GM12864 (cell line): ENCODE results near the gene VPS13D.

Experiments used
- DNase-seq: peaks from one replicate; pipeline ENCODE4 v3.0.0-alpha.2; 2011; ENCODE audit warnings: low read depth
- H3K4me3 ChIP-seq: 2 replicates; pipeline ENCODE4 v1.5.1; 2011; ENCODE audit warnings: mild to moderate bottlenecking, low read depth, low read length, control low read depth
- CTCF ChIP-seq: IDR thresholded peaks from 2 replicates; pipeline ENCODE4 v1.5.1; 2011; ENCODE audit warnings: low read depth, mild to moderate bottlenecking, moderate library complexity, low read length, control low read depth, inconsistent platforms; ENCODE audit errors: missing control alignments

VPS13D gene, protein sequence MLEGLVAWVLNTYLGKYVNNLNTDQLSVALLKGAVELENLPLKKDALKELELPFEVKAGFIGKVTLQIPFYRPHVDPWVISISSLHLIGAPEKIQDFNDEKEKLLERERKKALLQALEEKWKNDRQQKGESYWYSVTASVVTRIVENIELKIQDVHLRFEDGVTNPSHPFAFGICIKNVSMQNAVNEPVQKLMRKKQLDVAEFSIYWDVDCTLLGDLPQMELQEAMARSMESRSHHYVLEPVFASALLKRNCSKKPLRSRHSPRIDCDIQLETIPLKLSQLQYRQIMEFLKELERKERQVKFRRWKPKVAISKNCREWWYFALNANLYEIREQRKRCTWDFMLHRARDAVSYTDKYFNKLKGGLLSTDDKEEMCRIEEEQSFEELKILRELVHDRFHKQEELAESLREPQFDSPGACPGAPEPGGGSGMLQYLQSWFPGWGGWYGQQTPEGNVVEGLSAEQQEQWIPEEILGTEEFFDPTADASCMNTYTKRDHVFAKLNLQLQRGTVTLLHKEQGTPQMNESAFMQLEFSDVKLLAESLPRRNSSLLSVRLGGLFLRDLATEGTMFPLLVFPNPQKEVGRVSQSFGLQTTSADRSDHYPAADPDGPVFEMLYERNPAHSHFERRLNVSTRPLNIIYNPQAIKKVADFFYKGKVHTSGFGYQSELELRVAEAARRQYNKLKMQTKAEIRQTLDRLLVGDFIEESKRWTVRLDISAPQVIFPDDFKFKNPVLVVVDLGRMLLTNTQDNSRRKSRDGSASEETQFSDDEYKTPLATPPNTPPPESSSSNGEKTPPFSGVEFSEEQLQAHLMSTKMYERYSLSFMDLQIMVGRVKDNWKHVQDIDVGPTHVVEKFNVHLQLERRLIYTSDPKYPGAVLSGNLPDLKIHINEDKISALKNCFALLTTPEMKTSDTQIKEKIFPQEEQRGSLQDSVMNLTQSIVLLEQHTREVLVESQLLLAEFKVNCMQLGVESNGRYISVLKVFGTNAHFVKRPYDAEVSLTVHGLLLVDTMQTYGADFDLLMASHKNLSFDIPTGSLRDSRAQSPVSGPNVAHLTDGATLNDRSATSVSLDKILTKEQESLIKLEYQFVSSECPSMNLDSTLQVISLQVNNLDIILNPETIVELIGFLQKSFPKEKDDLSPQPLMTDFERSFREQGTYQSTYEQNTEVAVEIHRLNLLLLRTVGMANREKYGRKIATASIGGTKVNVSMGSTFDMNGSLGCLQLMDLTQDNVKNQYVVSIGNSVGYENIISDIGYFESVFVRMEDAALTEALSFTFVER (N-terminal part only)

GRCh38 chr1:12229835-12230548, at the start of gene VPS13D:
Gene VPS13D, plus strand, starts transcription at chr1:12230030. Its CDS starts 4,237 bp downstream, at chr1:12234267.
- peak within 1 kb of the TSS; percentile 94 for H3K4me3 ChIP-seq
- peak; percentile 13 for DNase-seq
- peak; percentile 90 for TF ChIP-seq CTCF

DNA sequence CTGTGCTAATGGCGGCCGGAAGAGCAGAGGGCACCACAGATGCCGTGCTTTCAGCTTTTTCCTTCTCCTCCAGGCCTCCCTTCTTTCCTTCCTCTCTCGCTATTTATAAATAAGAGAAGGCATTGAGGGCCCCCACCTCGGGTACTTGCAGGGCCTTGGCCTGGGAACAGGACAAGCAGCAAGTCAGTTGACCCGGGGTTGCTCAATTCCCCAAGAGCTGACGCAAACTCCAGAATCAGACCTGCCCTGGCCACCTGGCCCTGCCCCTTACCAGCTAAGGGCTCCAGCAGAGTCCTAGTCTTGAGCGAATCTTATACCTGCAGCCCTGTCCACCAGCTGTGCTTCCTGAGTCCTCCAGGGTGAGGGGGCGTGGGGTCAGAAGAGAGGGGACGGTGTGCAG, 49.5 kb upstream of the VPS13D start:
- no peak for TF ChIP-seq CTCF
- DNase-seq, result no peak
- no peak overlapping the region for H3K4me3 ChIP-seq

GRCh38 chr1:12180903-12181302, 48.9 kb upstream of the VPS13D start:
- H3K4me3 ChIP-seq, result no peak overlapping the region
- no peak for DNase-seq
- TF ChIP-seq CTCF, result no peak

DNA sequence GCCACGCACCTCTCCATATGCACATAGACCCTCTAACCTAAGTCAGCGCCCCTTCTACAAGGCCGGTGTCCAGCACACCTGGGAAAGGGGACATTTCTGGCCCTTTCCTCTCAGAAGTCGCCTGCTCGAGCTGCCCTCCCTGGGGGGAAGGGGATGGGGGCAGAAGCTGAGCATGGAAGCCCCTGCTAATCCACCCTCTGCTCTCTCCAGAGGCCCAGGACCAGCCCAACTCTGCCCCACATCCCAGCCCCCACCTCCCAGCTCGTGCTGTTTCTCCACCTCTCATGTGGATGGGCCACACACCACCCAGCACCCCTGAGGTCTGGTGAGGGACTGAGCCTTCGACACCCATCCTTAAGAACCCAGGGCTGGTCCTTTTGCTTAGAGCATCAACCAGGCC, 48.3 kb upstream of the VPS13D start:
- no peak for TF ChIP-seq CTCF
- H3K4me3 ChIP-seq, result no peak overlapping the region
- DNase-seq, result no peak

DNA sequence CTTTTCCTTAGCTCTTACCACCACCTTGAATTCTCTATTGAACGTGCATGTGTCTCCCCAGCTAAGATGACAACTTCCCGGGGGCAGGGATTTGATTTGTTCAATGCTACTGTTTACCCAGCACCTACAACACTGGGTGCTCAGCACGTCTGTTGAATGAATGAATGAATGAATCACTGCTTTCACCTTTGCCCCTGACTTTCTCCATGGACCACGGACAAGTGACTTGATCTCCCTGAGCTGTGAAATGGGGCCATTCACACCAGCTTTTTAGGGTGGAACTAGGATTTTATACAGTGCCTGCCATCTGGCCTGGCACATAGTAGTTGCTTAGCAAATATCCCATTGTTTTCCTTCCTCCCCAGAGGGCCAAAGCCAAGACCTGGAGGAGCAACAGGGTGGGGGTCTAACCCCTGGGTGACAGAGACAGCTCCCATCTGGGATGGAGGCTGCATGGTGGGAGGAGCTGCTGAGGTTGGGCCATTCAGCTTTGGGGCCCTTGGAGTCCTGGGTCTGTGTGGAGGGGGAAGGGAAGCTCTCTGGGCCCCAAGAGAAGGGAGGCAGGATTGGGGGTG, 47.3 kb upstream of the VPS13D start:
- no peak overlapping the region for H3K4me3 ChIP-seq
- no peak for DNase-seq
- TF ChIP-seq CTCF, result no peak
